Activated naive CD8-positive, alpha-beta T cell treated with anti-CD3 and anti-CD28 coated beads, Interleukin-2, amount 50 U/mL, for 24 hours (primary cell): ENCODE measurements around the gene ZNF786.
"Not testable (repeated sequence)": the region's sequence is repeated elsewhere in the genome, so short reads cannot be mapped to it uniquely, and the experiment has no call there.

ENCODE experiments used
- ATAC-seq: fragments of 150-1000 bp; cut with Tn5 transposase; one replicate; pipeline ENCODE4 v1.10.0; 2021
- DNase-seq: peaks from one replicate; pipeline ENCODE4 v3.0.0; 2021
- H3K27ac Mint-ChIP-seq: one replicate; pipeline ENCODE4 v1.8.0; 2021; ENCODE audit warnings: mild to moderate bottlenecking, mixed read lengths
- H3K27me3 Mint-ChIP-seq: one replicate; pipeline ENCODE4 v1.8.0; 2021; ENCODE audit warnings: mixed read lengths
- H3K36me3 Mint-ChIP-seq: one replicate; pipeline ENCODE4 v1.8.0; 2021; ENCODE audit warnings: low read depth, mixed read lengths
- H3K4me1 Mint-ChIP-seq: one replicate; pipeline ENCODE4 v1.8.0; 2021; ENCODE audit warnings: mixed read lengths
- H3K4me3 Mint-ChIP-seq: one replicate; pipeline ENCODE4 v1.8.0; 2021; ENCODE audit warnings: mild to moderate bottlenecking, moderate library complexity, mixed read lengths
- H3K9me3 Mint-ChIP-seq: one replicate; pipeline ENCODE4 v1.8.0; 2021; ENCODE audit warnings: mixed read lengths

Gene ZNF786

GRCh38 chr7:149070372-149071125 is 20.0 kb downstream of the ZNF786 start:
- no peak for ATAC-seq
- Mint-ChIP-seq H3K27ac (no peak overlapping the region), H3K9me3 (no peaks in the 10 kb centered on the region), H3K4me1 (peaks cover 2% of the 10 kb centered on the region), H3K27me3 (no peaks in the 10 kb centered on the region), H3K4me3 (no peak overlapping the region), H3K36me3 (peaks cover 15% of the 10 kb centered on the region)
- no peak for DNase-seq

- peaks cover 9% of the 10 kb centered on the region for H3K36me3 Mint-ChIP-seq
- no peaks in the 10 kb centered on the region for H3K27me3 Mint-ChIP-seq
- H3K4me3 Mint-ChIP-seq, result no peak overlapping the region
- H3K27ac Mint-ChIP-seq, result no peak overlapping the region
- ATAC-seq, result no peak
- no peaks in the 10 kb centered on the region for H3K9me3 Mint-ChIP-seq
- peaks cover 8% of the 10 kb centered on the region for H3K4me1 Mint-ChIP-seq
- DNase-seq, result no peak
Measured at GRCh38 chr7:149067869-149068268, 22.6 kb downstream of the ZNF786 start.

- Mint-ChIP-seq H3K36me3 (peaks cover 3% of the 10 kb centered on the region), H3K4me1 (peaks cover 6% of the 10 kb centered on the region), H3K9me3 (no peaks in the 10 kb centered on the region), H3K27me3 (no peaks in the 10 kb centered on the region), H3K4me3 (no peak overlapping the region), H3K27ac (no peak overlapping the region)
- ATAC-seq, result no peak
- no peak for DNase-seq
Measured at GRCh38 chr7:149063476-149063875, 27.0 kb downstream of the ZNF786 start.

GRCh38 chr7:149062217-149062899 is 28.2 kb downstream of the ZNF786 start:
- H3K36me3 Mint-ChIP-seq, ATAC-seq, H3K9me3 Mint-ChIP-seq, H3K4me3 Mint-ChIP-seq, H3K4me1 Mint-ChIP-seq, H3K27ac Mint-ChIP-seq, H3K27me3 Mint-ChIP-seq, DNase-seq: not testable (repeated sequence)

- DNase-seq (no peak), ATAC-seq (no peak)
- H3K4me1 Mint-ChIP-seq, result peaks cover 5% of the 10 kb centered on the region
- H3K27ac Mint-ChIP-seq, result no peak overlapping the region
- no peak overlapping the region for H3K4me3 Mint-ChIP-seq
- no peaks in the 10 kb centered on the region for H3K36me3 Mint-ChIP-seq
- H3K9me3 Mint-ChIP-seq, result no peaks in the 10 kb centered on the region
- no peaks in the 10 kb centered on the region for H3K27me3 Mint-ChIP-seq
Measured at GRCh38 chr7:149060156-149060555, 30.4 kb downstream of the ZNF786 start.

GRCh38 chr7:149053885-149054284 is 36.6 kb downstream of the ZNF786 start:
- H3K9me3 Mint-ChIP-seq, result no peaks in the 10 kb centered on the region
- H3K36me3 Mint-ChIP-seq, result no peaks in the 10 kb centered on the region

GRCh38 chr7:149053384-149053783 is 37.1 kb downstream of the ZNF786 start:
- DNase-seq (no peak), ATAC-seq (no peak)
- no peak overlapping the region for H3K4me3 Mint-ChIP-seq
- H3K27ac Mint-ChIP-seq, result no peak overlapping the region
- no peaks in the 10 kb centered on the region for H3K4me1 Mint-ChIP-seq
- no peaks in the 10 kb centered on the region for H3K36me3 Mint-ChIP-seq
- H3K27me3 Mint-ChIP-seq, result no peaks in the 10 kb centered on the region
- H3K9me3 Mint-ChIP-seq, result no peaks in the 10 kb centered on the region

More at GRCh38 chr7:149053885-149054284, 36.6 kb downstream of the ZNF786 start:
- H3K27ac Mint-ChIP-seq, result no peak overlapping the region
- ATAC-seq (no peak), DNase-seq (no peak)
- H3K4me3 Mint-ChIP-seq, result no peak overlapping the region
- H3K27me3 Mint-ChIP-seq, result no peaks in the 10 kb centered on the region
- no peaks in the 10 kb centered on the region for H3K4me1 Mint-ChIP-seq

- no peaks in the 10 kb centered on the region for H3K4me1 Mint-ChIP-seq
- H3K36me3 Mint-ChIP-seq, result no peaks in the 10 kb centered on the region
- H3K27me3 Mint-ChIP-seq, result no peaks in the 10 kb centered on the region
- H3K9me3 Mint-ChIP-seq, result no peaks in the 10 kb centered on the region
- no peak for ATAC-seq
- H3K4me3 Mint-ChIP-seq, result no peak overlapping the region
- H3K27ac Mint-ChIP-seq, result no peak overlapping the region
- no peak for DNase-seq
Measured at GRCh38 chr7:149050941-149051340, 39.6 kb downstream of the ZNF786 start.

- ATAC-seq (no peak), DNase-seq (no peak)
- Mint-ChIP-seq H3K9me3 (no peaks in the 10 kb centered on the region), H3K27me3 (no peaks in the 10 kb centered on the region), H3K27ac (no peak overlapping the region), H3K4me1 (no peaks in the 10 kb centered on the region), H3K4me3 (no peak overlapping the region), H3K36me3 (no peaks in the 10 kb centered on the region)
Measured at GRCh38 chr7:149048805-149049204, 41.7 kb downstream of the ZNF786 start.

- no peaks in the 10 kb centered on the region for H3K4me1 Mint-ChIP-seq
- H3K27ac Mint-ChIP-seq, result no peak overlapping the region
- no peak for DNase-seq
- ATAC-seq, result no peak
- no peaks in the 10 kb centered on the region for H3K36me3 Mint-ChIP-seq
- H3K9me3 Mint-ChIP-seq, result no peaks in the 10 kb centered on the region
- no peaks in the 10 kb centered on the region for H3K27me3 Mint-ChIP-seq
- H3K4me3 Mint-ChIP-seq, result no peak overlapping the region
Measured at GRCh38 chr7:149046416-149046815, 44.1 kb downstream of the ZNF786 start.

- Mint-ChIP-seq H3K9me3 (no peaks in the 10 kb centered on the region), H3K4me3 (no peak overlapping the region), H3K27me3 (no peaks in the 10 kb centered on the region), H3K27ac (no peak overlapping the region), H3K36me3 (no peaks in the 10 kb centered on the region), H3K4me1 (no peaks in the 10 kb centered on the region)
- DNase-seq, result no peak
- ATAC-seq, result no peak
Measured at GRCh38 chr7:149043936-149044335, 46.6 kb downstream of the ZNF786 start.

GRCh38 chr7:149041350-149041749 is 49.2 kb downstream of the ZNF786 start:
- ATAC-seq (no peak), DNase-seq (no peak)
- Mint-ChIP-seq H3K36me3 (peaks cover 5% of the 10 kb centered on the region), H3K9me3 (peaks cover 11% of the 10 kb centered on the region), H3K27me3 (peaks cover 4% of the 10 kb centered on the region), H3K4me1 (peaks cover 7% of the 10 kb centered on the region), H3K27ac (no peak overlapping the region), H3K4me3 (no peak overlapping the region)

- not testable (repeated sequence) for H3K27ac Mint-ChIP-seq, ATAC-seq, DNase-seq, H3K4me3 Mint-ChIP-seq, H3K36me3 Mint-ChIP-seq, H3K27me3 Mint-ChIP-seq, H3K4me1 Mint-ChIP-seq
- peaks cover 11% of the 10 kb centered on the region for H3K9me3 Mint-ChIP-seq
Measured at GRCh38 chr7:149038641-149039040, 51.9 kb downstream of the ZNF786 start.

GRCh38 chr7:149036676-149037075 is 53.8 kb downstream of the ZNF786 start:
- Mint-ChIP-seq H3K4me1 (peaks cover 7% of the 10 kb centered on the region), H3K36me3 (peaks cover 5% of the 10 kb centered on the region), H3K27me3 (peaks cover 4% of the 10 kb centered on the region), H3K9me3 (peaks cover 11% of the 10 kb centered on the region), H3K27ac (no peak overlapping the region), H3K4me3 (no peak overlapping the region)
- ATAC-seq, result no peak
- no peak for DNase-seq

- H3K4me3 Mint-ChIP-seq, result no peak overlapping the region
- DNase-seq (no peak), ATAC-seq (no peak)
- H3K9me3 Mint-ChIP-seq, result no peaks in the 10 kb centered on the region
- H3K27ac Mint-ChIP-seq, result no peak overlapping the region
- peaks cover 2% of the 10 kb centered on the region for H3K36me3 Mint-ChIP-seq
- peaks cover 2% of the 10 kb centered on the region for H3K27me3 Mint-ChIP-seq
- H3K4me1 Mint-ChIP-seq, result peaks cover 19% of the 10 kb centered on the region
Measured at GRCh38 chr7:149031353-149031910, 59.1 kb downstream of the ZNF786 start.
